ENCODE data around the gene NCF4. TPM values are rescaled to one million over a fixed set of nuclear protein-coding genes. Genes with fewer than 3 reads are reported as not detected.

NCF4 gene
- total RNA-seq, 1 experiment from 2014 or later: not detected

GRCh38 chr22:36816636-36817524 lies 43.9 kb upstream of the NCF4 start, which contains the start of gene PVALB:
Gene PVALB, minus strand, starts transcription at chr22:36817035. Its CDS starts 30 bp downstream, at chr22:36817005.
- no peak for TF ChIP-seq CTCF (conservative IDR thresholded peaks at IDR 0.05)
- WGBS (ENCODE audit: extremely low coverage, insufficient read length, low lambda C conversion rate): no CpG with 5 or more reads among the region's 75 CpGs
- no peak within 1 kb of the TSS for H2AFZ ChIP-seq (ENCODE audit: low read length)
- Mint-ChIP-seq H3K27me3 (ENCODE audit: low read depth) (peaks cover 92% of the 10 kb centered on the region), H3K4me3 (peak within 1 kb of the TSS; percentile 55 to 77), H3K36me3 (ENCODE audit: insufficient read depth in 1 of 3, low read depth in 3 of 3) (no peaks in the 10 kb centered on the region; a peak in 1 of 7 replicates), H3K4me1 (peaks cover 23 to 44% of the 10 kb centered on the region in 2 experiments), H3K9me3 (no peaks in the 10 kb centered on the region), H3K27ac (no peak within 1 kb of the TSS)
- H4K20me1 ChIP-seq (ENCODE audit: control insufficient read depth, insufficient read depth, insufficient read length): no peaks in the 10 kb centered on the region
- no peak within 1 kb of the TSS for H3K18ac ChIP-seq (ENCODE audit: insufficient read length, low read depth, low read length)
- no peak within 1 kb of the TSS for H2BK15ac ChIP-seq (ENCODE audit: low read depth, low read length)
- no peak within 1 kb of the TSS for H4K5ac ChIP-seq (ENCODE audit: insufficient read length, low read depth, low read length)
- peaks cover 25% of the 10 kb centered on the region for H3K27me3 ChIP-seq (ENCODE audit: insufficient read depth, low read length)
- peak within 1 kb of the TSS; percentile 72 for H3K4me2 ChIP-seq (ENCODE audit: insufficient read depth, insufficient read length, low read length)
- no peaks in the 10 kb centered on the region for H3K79me2 ChIP-seq (ENCODE audit: insufficient read depth, low read length)
- no peak for DNase-seq
- peaks cover 14% of the 10 kb centered on the region for H3K23me2 ChIP-seq (ENCODE audit: insufficient read length, low read depth, low read length, poor library complexity, severe bottlenecking)
- H3K79me1 ChIP-seq (ENCODE audit: insufficient read depth, low read depth, low read length, poor library complexity, severe bottlenecking): no peaks in the 10 kb centered on the region
- no peak within 1 kb of the TSS for H2BK12ac ChIP-seq (ENCODE audit: insufficient read length, low read depth, low read length)
- H3K14ac ChIP-seq (ENCODE audit: insufficient read depth, low read length): no peak within 1 kb of the TSS; the same call in 1 of the 2 replicates
- H2BK5ac ChIP-seq (ENCODE audit: insufficient read length, low read length): no peak within 1 kb of the TSS
- no peak within 1 kb of the TSS for H4K8ac ChIP-seq (replicated peaks; ENCODE audit: insufficient read length, low read depth, low read length)
- H3K9ac ChIP-seq (ENCODE audit: extremely low read depth, insufficient read length, low read length): no peak within 1 kb of the TSS
- H3T11ph ChIP-seq (ENCODE audit: low read length): no peak within 1 kb of the TSS
- H3K56ac ChIP-seq (ENCODE audit: insufficient read length, low read depth, low read length): no peak within 1 kb of the TSS
- no peaks in the 10 kb centered on the region for H3K9me3 ChIP-seq (ENCODE audit: control insufficient read depth, low read depth, low read length)
- no peak within 1 kb of the TSS for H2BK120ac ChIP-seq (ENCODE audit: low read depth, low read length, poor library complexity, severe bottlenecking)
- no peak within 1 kb of the TSS for H3K4ac ChIP-seq (ENCODE audit: low read depth, low read length)
- H3K4me1 ChIP-seq (ENCODE audit: insufficient read depth, low read length): peaks cover 2% of the 10 kb centered on the region; the same call in 1 of the 2 replicates
- no peak within 1 kb of the TSS for H3K23ac ChIP-seq (ENCODE audit: insufficient read length, low read depth, low read length)
- H4K91ac ChIP-seq (ENCODE audit: insufficient read length, low read depth, low read length): no peak within 1 kb of the TSS
- no peak within 1 kb of the TSS for H2AK5ac ChIP-seq (ENCODE audit: insufficient read length, low read length)
- no peak within 1 kb of the TSS for H2BK20ac ChIP-seq (ENCODE audit: low read depth, low read length, poor library complexity, severe bottlenecking)
- H3K27ac ChIP-seq (ENCODE audit: insufficient read length, low read depth, low read length): no peak within 1 kb of the TSS
